ENCODE data around the gene SCN2B. TPM values are rescaled to one million over a fixed set of nuclear protein-coding genes. Genes with fewer than 3 reads are reported as not detected.

The SCN2B gene
- total and polyA plus RNA-seq, 2 experiments from 2014 or later, result not detected

DNA sequence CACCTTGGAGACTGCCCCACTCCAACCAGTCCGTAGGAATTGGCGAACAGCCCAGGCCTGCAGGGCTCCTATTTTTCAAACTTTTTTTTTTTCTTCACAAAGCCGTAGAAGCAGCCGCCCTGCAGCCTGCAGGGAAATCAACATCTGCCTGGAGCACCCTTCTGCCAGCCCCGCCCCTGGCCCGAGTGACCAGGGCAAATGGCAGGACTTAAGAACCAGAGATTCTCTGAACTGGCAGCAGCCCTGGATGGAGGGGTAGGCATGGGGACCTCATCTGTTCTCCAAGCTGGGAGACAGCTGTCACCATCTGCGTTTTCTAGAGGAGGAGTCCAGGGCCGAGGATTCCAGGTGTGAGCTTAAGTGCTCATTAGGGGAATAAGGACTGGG lies 5.6 kb downstream of the SCN2B start:
- Histone ChIP-seq H2AFZ (no peak overlapping the region), H3K36me3 (ENCODE audit: low read depth) (no peaks in the 10 kb centered on the region), H3K9me2 (ENCODE audit: insufficient read depth) (no peaks in the 10 kb centered on the region), H3F3A (ENCODE audit: insufficient read depth) (no peaks in the 10 kb centered on the region), H3K9me3 (ENCODE audit: low read depth) (no peaks in the 10 kb centered on the region), H3K79me2 (ENCODE audit: insufficient read depth) (no peaks in the 10 kb centered on the region), H3K9ac (no peak overlapping the region), H3K4me1 (ENCODE audit: insufficient read depth) (no peaks in the 10 kb centered on the region), H3K4me2 (ENCODE audit: unreplicated experiment) (no peak overlapping the region), H3K27ac (no peak overlapping the region), H3K4me3 (no peak overlapping the region), H4K20me1 (ENCODE audit: insufficient read depth) (no peaks in the 10 kb centered on the region), H3K27me3 (replicated peaks; ENCODE audit: insufficient read depth) (peaks cover 20% of the 10 kb centered on the region; the same call in 1 of the 2 replicates)
- DNase-seq, result no peak
- in situ Hi-C loops (cut with MboI), result no loop called here
- 22% methylated on average over 8 of the region's 8 CpGs for WGBS, 2 experiments (ENCODE audit: low coverage in 1 of 2, low lambda C conversion rate in 2 of 2, missing lambda C conversion rate in 2 of 2)
- TF ChIP-seq EZH2 (IDR thresholded peaks at IDR 0.05; ENCODE audit: insufficient read depth, poor library complexity, severe bottlenecking) (no peak), EZH2phosphoT487 (IDR thresholded peaks at IDR 0.05; ENCODE audit: insufficient read depth, low read depth) (no peak)

DNA sequence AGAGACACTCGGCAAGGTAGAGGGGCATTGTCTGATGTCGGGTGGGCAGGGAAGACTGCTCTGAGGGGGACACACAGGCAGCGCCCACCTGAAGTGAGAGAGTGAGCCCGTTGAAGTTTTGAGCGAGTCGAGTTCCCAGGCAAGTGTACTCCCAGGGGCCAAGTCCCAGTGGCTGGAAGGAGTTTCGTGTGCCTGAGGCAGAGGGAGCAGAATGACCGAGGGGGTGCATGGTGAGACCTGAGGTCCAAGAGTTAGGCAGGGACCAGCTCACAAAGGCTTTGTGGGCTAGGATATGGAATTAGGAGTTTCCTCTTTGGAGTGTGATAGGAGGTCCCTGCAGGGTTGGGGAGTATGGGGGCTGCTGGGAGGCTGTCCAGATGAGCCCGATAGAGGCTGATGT lies 6.2 kb downstream of the SCN2B start:
- H3K4me3 ChIP-seq, result no peak overlapping the region
- H3K36me3 ChIP-seq (ENCODE audit: low read depth), result no peaks in the 10 kb centered on the region
- H3K9ac ChIP-seq, result no peak overlapping the region
- 52 to 53% methylated on average over 9 of the region's 9 CpGs for WGBS, 2 experiments (ENCODE audit: low coverage in 1 of 2, low lambda C conversion rate in 2 of 2, missing lambda C conversion rate in 2 of 2)
- no peak for DNase-seq
- no peaks in the 10 kb centered on the region for H3K9me3 ChIP-seq (ENCODE audit: low read depth)
- TF ChIP-seq EZH2phosphoT487 (IDR thresholded peaks at IDR 0.05; ENCODE audit: insufficient read depth, low read depth) (no peak), EZH2 (IDR thresholded peaks at IDR 0.05; ENCODE audit: insufficient read depth, poor library complexity, severe bottlenecking) (no peak)
- H3K27ac ChIP-seq, result no peak overlapping the region
- no peaks in the 10 kb centered on the region for H3K9me2 ChIP-seq (ENCODE audit: insufficient read depth)
- H3K27me3 ChIP-seq (replicated peaks; ENCODE audit: insufficient read depth), result peaks cover 20% of the 10 kb centered on the region; the same call in 1 of the 2 replicates
- no peaks in the 10 kb centered on the region for H3K4me1 ChIP-seq (ENCODE audit: insufficient read depth)
- no peaks in the 10 kb centered on the region for H4K20me1 ChIP-seq (ENCODE audit: insufficient read depth)
- H2AFZ ChIP-seq, result no peak overlapping the region
- H3K79me2 ChIP-seq (ENCODE audit: insufficient read depth), result no peaks in the 10 kb centered on the region
- in situ Hi-C loops (cut with MboI), result no loop called here
- H3F3A ChIP-seq (ENCODE audit: insufficient read depth), result no peaks in the 10 kb centered on the region
- H3K4me2 ChIP-seq (ENCODE audit: unreplicated experiment), result no peak overlapping the region

DNA sequence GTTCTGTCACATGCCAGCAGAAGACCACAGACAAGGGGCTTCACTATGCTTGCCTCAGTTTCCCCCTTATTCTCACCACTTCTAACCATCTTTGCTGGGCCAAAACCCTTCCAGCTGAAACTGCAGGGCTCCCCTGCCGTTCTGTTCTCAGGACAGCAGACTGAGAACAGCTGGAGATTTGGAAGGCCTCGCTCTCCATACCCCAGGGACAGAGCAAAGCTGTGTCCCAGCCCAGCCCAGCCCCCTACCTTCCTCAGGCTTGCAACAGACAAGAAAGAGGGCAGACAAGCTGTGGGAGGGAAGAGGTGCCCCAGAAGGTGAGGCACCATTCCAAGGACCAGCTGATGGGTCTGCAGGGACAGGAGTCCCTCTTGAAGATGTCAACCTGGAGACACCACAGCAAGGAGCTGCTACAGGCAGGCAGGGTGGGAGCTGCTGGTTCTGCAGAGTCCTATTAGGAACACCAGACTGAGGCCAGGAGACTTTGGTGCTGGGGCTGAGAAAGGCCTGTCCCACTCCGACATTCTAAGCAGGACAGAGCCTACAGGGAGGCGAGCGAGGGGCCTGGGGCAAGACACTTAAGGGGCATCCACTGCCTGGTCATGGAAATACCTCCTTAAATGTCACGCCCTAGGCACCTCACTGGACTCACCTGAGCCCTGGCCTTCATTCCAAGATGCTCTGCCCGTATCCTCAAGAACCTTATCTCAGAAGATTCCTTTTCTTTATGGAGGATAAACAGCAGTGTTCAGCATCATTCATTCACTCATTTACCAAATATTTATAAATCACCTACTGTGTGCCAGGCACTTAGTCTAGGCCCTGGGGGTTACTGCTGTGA lies 6.9 kb downstream of the SCN2B start:
- no peaks in the 10 kb centered on the region for H3F3A ChIP-seq (ENCODE audit: insufficient read depth)
- no peaks in the 10 kb centered on the region for H3K36me3 ChIP-seq (ENCODE audit: low read depth)
- no peak overlapping the region for H3K4me3 ChIP-seq
- no peaks in the 10 kb centered on the region for H3K9me2 ChIP-seq (ENCODE audit: insufficient read depth)
- H4K20me1 ChIP-seq (ENCODE audit: insufficient read depth), result no peaks in the 10 kb centered on the region
- in situ Hi-C loops (cut with MboI), result no loop called here
- no peaks in the 10 kb centered on the region for H3K9me3 ChIP-seq (ENCODE audit: low read depth)
- no peak overlapping the region for H3K9ac ChIP-seq
- no peaks in the 10 kb centered on the region for H3K79me2 ChIP-seq (ENCODE audit: insufficient read depth)
- H3K4me1 ChIP-seq (ENCODE audit: insufficient read depth), result no peaks in the 10 kb centered on the region
- H2AFZ ChIP-seq, result no peak overlapping the region
- DNase-seq, result no peak
- WGBS, 2 experiments (ENCODE audit: low coverage in 1 of 2, low lambda C conversion rate in 2 of 2, missing lambda C conversion rate in 2 of 2), result 29 to 35% methylated on average over 5 to 7 of the region's 7 CpGs
- TF ChIP-seq EZH2phosphoT487 (IDR thresholded peaks at IDR 0.05; ENCODE audit: insufficient read depth, low read depth) (no peak), EZH2 (IDR thresholded peaks at IDR 0.05; ENCODE audit: insufficient read depth, poor library complexity, severe bottlenecking) (no peak)
- no peak overlapping the region for H3K4me2 ChIP-seq (ENCODE audit: unreplicated experiment)
- H3K27ac ChIP-seq, result no peak overlapping the region
- peaks cover 14% of the 10 kb centered on the region; the same call in 1 of the 2 replicates for H3K27me3 ChIP-seq (replicated peaks; ENCODE audit: insufficient read depth)

DNA sequence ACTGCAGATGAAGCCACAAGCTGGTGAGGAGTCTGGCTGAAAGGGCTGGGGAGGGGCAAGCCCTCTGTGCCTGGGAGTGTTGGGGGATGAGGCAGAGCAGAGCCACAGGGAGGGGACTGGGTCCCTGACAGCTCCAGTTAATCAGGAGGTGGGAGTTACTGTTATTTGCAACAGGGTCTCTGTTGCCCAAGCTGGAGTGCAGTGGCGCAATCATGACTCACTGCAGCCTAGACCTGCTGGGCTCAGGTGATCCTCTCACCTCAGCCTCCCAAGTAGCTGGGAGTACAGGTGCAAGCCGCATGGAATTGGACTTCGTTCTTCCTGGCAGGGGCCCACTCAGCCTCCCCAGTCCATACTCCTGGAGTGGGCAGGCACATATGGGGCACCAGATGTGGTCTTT lies 7.7 kb downstream of the SCN2B start:
- 50 to 56% methylated on average over 3 of the region's 3 CpGs for WGBS, 2 experiments (ENCODE audit: low coverage in 1 of 2, low lambda C conversion rate in 2 of 2, missing lambda C conversion rate in 2 of 2)
- Histone ChIP-seq H3K4me3 (no peak overlapping the region), H3K9ac (no peak overlapping the region), H3K27me3 (replicated peaks; ENCODE audit: insufficient read depth) (peaks cover 14% of the 10 kb centered on the region; the same call in 1 of the 2 replicates), H3K9me2 (ENCODE audit: insufficient read depth) (no peaks in the 10 kb centered on the region), H3K4me1 (ENCODE audit: insufficient read depth) (no peaks in the 10 kb centered on the region), H2AFZ (no peak overlapping the region), H3K36me3 (ENCODE audit: low read depth) (no peaks in the 10 kb centered on the region), H4K20me1 (ENCODE audit: insufficient read depth) (no peaks in the 10 kb centered on the region), H3K27ac (no peak overlapping the region), H3K9me3 (ENCODE audit: low read depth) (no peaks in the 10 kb centered on the region), H3F3A (ENCODE audit: insufficient read depth) (no peaks in the 10 kb centered on the region), H3K79me2 (ENCODE audit: insufficient read depth) (no peaks in the 10 kb centered on the region), H3K4me2 (ENCODE audit: unreplicated experiment) (no peak overlapping the region)
- TF ChIP-seq EZH2 (IDR thresholded peaks at IDR 0.05; ENCODE audit: insufficient read depth, poor library complexity, severe bottlenecking), result no peak
- in situ Hi-C loops (cut with MboI), result no loop called here
- DNase-seq, result no peak
